GM19025 (cell line): ENCODE measurements around the gene TRMT5.
A peak's percentile ranks its signal among the peaks of the same experiment; 100 is the strongest.

Experiments
- ATAC-seq: cut with Tn5 transposase; IDR thresholded peaks from one replicate; pipeline ENCODE4 v1.9.1; 2021; ENCODE audit warnings: mild to moderate bottlenecking, low read depth, moderate library complexity; ENCODE audit not compliant: unreplicated experiment

The TRMT5 gene

DNA sequence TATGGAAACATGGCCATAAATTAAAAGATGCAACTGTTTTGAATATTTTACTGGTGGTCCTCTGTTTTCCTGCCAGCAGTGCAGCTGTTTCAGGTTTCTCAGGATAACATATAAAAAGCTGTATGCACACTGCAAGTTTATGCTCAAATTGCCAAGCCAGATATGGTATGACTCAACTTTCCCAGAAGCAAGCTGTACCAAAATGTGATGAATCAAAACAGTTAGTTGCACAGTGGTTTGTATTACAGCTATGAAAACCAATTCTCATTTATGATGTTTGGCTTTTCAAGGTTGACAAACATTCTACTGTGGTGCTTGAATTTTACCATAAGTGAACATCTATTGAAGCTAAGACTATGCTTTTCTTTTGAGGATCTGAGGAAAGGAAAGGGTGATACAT is 15.5 kb downstream of the TRMT5 start:
- no peak for ATAC-seq

DNA sequence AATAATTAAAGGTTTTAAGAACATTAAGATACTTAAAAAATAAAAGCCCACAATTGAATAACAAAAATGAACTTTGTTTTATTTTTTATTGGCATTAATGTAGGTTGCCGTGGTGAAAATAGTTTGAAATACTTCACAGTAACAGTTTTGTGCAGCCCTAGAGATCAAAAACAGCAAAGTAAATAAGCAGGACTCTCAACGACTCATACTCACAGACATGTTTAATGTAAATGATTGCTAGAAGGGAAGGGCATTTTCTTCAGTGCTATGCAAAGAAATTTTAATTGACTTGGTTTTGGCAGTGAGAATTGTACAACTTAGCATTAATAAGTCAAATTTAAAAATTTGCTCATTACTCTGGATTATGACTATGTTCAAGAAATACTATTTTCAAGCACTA is 16.0 kb downstream of the TRMT5 start:
- no peak for ATAC-seq

DNA sequence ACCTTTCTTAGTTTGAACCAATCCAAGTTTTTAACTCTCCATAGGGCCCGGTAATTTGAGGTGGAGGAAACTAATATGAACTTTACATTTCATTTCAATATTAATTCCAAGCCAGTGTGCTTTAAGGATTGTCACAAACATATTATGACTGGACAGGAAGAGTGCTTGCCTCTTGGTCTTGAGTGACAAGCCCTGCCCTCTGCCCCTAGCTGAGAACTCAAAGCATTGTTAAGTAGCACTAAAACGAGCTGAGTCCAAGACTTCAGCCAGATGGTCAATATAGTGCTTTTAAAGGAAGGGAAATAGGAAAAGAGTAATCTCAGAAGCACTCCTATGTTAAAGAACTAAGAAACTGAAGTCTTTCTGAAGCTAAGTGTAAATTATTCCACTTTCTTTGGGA is 17.1 kb downstream of the TRMT5 start:
- ATAC-seq = no peak

DNA sequence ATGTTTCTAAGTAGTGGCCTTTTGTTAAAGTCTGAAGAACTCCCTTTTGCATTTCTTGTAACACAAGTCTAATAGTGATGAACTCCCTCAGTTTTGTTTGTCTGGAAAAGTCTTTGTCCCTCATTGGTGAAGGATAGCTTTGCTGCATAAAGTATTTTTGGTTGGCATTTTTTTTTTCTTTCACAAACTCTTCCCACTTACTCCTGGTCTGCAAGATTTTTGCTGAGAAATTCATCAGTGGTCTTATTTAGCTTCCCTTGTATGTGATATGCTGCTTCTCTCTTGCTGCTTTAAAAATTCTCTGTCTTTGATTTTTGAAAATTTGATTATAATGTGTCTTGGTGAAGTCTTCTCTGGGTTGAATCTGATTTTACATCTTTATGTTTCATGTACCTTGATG is 22.7 kb downstream of the TRMT5 start:
- no peak for ATAC-seq

DNA sequence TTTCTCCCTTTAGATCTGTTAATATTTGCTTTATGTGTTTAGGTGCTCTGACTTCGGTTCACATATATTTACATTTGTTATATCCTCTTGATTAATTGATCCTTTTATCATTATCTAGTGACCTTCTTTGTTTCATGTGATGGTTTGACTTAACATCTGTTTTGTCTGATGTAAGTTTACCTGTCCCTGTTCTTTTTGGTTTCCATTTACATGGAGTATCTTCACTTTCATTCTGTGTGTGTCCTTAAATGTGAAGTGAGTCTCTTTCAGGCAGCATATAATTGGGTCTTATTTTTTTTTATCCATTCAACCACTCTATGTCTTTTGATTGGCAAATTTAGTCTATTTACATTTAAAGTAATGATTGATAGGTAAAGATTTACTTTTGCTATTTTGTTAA is 24.2 kb downstream of the TRMT5 start:
- no peak for ATAC-seq

DNA sequence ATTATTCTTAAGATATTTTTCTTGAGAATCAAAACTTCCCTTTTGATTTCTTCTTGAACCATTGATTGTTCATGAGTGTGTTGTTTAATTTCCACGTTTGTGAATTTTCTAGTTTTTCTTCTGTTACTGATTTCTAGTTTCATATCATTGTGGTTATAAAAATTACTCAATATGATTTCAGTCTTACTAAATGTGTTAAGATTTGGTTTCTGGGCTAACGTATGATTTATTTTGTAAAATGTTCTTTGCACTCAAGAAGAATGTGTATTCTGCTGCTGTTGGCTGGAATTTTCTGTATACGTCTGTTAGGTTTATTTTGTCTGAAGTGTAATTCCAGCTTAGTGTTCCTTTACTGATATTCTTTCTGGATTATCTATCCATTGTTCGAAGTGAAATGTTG is 24.7 kb downstream of the TRMT5 start:
- no peak for ATAC-seq

DNA sequence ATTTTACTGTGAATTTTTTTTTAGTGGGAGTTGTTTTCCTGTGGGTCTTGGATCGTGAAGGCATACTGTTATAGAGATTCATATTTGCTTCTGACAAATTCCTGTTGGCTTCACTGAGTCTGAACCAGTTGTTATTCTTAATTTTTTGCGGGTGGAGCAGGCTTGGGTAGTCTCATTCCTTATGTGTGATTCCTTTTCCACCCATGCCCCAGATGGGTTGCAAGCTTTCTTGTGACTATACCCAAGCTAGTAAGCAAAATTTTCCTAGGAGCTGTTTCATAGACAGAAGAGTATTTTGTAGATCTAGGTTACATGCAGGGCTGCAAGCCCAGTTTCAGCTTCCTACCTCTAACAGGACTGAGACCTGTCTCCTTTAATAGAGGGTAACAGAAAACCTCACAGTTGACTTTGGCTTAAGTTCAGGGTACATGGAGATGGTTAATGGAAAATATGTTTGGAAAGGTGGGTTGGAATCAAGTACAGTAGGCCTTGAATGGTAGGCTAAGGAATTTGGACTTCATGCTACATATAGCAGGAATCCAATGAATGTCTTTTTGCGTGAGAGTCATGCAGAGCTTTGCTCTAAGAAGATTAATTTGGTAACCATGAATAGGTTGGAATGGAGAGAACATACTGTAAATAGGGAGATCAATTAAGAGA is 29.0 kb downstream of the TRMT5 start:
- ATAC-seq = no peak

DNA sequence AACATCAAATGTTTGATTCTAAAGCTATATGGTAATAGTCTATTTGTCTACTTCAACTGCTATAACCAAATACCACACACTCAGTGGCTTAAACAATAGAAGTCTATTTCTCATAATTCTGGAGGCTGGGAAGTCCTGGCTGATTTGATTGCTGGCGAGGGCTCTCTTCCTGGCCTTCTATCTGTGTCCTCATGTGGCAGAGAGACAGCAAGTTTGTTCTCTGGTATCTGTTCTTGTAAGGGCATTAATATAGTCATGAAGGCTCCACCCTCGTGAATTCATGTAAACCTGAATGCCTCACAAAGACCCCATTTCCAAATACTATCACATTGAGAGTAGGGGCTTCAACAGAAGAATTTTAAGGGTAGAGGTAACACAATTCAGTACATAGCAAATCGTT is 34.1 kb downstream of the TRMT5 start:
- ATAC-seq = no peak

DNA sequence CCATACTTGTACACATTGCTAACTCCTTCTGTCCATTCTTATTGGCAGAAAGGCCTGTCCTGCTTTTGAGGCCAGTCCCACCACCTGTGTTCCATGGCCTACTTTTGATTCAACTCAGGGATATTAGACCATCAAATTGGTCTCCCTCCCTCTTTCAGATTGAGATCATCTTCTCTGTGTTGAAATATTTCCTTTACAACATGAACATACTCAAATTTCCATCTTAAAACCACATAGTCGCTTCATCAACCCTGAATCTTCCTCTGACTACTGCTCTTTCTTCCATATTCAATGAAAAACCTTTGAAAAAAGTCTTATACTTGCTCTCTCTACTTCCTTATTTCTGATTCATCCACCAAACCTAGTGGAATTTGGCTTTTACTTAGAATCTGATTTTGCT is 34.9 kb downstream of the TRMT5 start:
- no peak for ATAC-seq

DNA sequence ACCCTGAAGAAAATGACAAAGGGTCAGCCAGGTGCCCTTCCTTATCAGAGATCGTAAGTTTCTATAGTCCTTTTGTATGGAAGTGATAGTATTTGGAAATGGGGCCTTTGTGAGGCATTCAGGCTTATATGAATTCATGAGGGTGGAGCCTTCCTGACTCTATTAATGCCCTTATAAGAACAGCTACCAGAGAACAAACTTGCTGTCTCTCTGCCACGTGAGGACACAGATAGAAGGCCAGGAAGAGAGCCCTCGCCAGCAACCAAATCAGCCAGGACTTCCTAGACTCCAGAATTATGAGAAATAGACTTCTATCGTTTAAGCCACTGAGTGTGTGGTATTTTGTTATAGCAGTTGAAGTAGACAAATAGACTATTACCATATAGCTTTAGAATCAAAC is 36.7 kb downstream of the TRMT5 start:
- no peak for ATAC-seq

DNA sequence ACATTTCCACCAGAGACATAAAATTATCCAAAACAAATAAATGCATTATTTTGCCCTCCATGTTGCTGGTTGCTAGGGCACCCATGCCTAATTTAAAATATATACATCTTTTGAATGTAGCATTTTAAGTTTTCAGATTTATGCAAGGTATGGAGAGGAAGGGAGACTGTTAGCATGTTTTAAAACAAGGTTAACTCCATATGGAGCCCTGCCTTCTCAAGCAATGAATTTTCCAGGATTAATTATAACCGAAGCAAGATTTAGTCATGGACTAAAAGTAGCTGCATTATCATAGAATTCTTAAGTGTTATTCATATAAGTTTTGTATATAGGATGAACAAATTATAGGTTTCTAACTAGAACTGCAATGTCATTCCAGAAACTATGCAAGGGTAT is 37.2 kb downstream of the TRMT5 start:
- ATAC-seq = no peak

DNA sequence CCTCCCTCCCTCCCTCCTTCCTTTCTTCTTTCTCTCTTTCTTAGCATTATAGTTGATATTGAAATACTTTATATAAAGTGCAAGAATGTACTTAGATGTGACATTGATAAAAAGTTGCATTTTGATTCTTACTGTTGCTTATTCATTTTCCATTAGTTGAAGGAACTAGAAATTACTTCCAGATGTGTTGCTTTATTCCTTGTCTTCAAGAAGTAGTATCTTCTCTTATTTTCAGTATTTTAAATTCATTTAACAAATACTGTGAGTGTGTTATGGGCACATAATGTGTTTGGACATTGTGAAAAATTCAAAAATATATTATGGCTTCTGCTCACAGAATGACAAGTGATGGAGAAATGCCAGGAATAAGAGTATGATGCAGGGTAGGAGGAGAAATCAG is 45.6 kb downstream of the TRMT5 start:
- ATAC-seq = no peak

DNA sequence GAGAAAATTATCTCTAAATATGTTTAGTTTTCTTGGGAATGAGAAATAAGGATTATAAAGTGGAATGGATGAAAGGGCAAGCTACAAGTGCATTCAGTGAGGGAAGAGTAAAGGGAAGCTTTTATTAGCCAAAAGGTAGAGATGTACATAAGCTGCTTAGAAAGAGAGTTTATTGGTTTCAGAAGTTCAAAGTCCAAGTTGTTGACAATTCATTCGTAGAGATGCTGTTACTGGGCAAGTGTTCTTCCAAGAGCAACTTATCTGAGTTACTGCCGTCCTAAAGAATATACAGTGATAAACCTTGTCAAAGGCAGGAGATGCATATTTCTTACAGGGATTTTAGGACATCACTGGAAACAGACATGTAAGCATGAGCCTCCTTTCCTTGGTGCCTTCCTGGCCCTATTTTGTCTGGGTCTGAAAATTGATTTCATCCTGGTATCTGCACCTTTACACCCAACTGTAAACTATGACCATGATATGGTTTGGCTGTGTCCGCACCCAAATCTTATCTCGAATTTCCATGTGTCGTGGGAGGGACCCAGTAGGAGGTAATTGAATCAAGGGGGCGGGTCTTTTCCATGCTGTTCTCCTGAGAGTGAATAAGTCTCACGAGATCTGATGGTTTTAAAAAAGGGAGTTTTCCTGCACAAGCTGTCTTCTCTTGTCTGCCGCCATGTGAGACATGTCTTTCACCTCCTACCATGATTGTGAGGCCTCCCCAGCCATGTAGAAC is 46.8 kb downstream of the TRMT5 start:
- ATAC-seq = no peak

DNA sequence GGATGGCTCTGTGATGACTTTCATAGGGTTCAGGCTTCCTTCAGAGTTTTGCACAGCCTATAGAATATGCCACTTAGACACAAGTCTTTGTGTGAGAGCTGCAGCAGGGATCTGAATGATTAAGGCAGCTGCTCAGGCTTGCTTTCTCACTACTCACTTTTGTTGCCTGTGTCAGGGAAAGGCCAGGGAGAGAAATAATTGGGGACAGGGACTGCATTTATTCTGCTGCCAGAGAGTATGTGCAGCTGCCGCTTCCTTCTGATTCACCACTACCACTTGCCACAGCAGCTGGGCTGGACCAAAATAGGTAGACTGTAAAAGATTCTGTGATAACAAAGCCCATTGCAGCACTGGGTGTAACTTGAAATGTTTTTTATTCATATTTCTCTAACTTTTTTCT is 49.7 kb downstream of the TRMT5 start:
- ATAC-seq = no peak

DNA sequence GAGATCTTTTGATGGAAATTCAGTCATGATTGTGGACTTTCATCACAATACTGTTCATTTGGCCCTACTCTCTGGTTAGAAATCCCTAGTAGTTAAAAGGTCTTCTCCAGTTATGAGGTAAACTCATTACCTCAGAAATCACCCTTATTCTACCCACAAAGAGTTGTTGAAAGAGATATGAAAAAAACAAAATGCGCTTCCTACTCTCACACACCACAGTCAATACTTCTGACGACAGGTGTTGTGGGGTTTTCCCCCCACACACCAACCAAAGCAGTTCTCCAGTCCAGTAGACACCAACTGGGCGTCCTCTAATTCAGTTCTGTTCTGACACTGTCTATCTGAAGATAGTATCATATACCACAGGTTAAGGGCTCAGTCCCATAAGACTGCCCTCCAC is 54.9 kb downstream of the TRMT5 start:
- ATAC-seq = peak; percentile 94

DNA sequence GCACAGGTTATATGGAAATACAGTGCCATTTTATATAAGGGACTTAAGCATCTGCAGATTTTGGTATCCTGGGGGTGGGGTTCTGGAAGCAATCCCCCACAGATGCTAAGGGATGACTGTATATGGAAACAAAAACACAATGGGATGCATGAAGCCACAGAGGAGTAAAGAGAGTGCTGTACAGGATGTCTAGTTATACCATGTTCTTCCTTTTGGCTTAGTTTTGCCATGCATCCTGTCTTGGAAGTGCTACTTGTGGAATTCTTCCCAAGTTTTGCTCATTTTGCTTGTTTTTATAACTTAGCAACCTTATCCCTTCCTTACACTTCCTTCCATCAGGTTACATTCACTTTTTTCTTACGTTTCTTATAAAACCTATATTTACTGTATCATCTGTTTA is 55.6 kb downstream of the TRMT5 start:
- ATAC-seq = no peak

DNA sequence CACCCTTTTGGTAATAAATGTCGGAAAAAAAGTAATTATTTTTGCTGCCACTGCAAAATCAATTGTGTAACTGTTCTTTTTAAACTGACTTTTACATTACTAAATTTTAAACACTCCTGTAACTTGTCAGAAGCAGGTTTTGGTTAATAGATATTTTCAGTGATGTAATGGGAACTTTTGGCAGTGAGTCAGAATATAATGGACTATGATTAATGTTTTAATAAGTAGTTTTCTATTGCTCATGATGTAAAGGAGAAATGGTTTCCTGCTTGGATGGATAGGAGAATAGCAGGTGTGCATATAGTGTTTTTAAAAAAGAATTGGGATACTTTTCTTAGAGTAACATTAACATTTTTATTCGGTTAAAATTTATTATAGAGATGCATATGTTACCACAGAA is 58.8 kb downstream of the TRMT5 start:
- ATAC-seq = no peak
